GM10266 (cell line): ENCODE data around the gene ARL8A.
"Not testable (repeated sequence)": the region's sequence is repeated elsewhere in the genome, so short reads cannot be mapped to it uniquely, and the experiment has no call there.

Experiments used
- DNase-seq: peaks from one replicate; pipeline ENCODE4 v3.0.0; 2012; ENCODE audit errors: extremely low spot score
- CTCF ChIP-seq: IDR thresholded peaks from 2 replicates; pipeline ENCODE4 v1.5.1; 2012; ENCODE audit warnings: mild to moderate bottlenecking, low read depth; ENCODE audit not compliant: control insufficient read depth, insufficient read depth; ENCODE audit errors: missing control alignments

ARL8A gene

GRCh38 chr1:202148391-202148790 lies 3.9 kb upstream of the ARL8A start:
- no peak for TF ChIP-seq CTCF

GRCh38 chr1:202146993-202147392 lies 2.5 kb upstream of the ARL8A start:
- no peak for TF ChIP-seq CTCF
- no peak for DNase-seq

More at GRCh38 chr1:202148391-202148790, 3.9 kb upstream of the ARL8A start:
- DNase-seq = no peak

GRCh38 chr1:202146279-202146678 lies 1.7 kb upstream of the ARL8A start:
- TF ChIP-seq CTCF = no peak
- no peak for DNase-seq

- DNase-seq = not testable (repeated sequence)
Measured at GRCh38 chr1:202145744-202146140, 1.2 kb upstream of the ARL8A start.

GRCh38 chr1:202145068-202145743 lies 669 bp upstream of the ARL8A start:
- DNase-seq = peak; percentile 55
- TF ChIP-seq CTCF = no peak

- DNase-seq = peak; percentile 78
- no peak for TF ChIP-seq CTCF
Measured at GRCh38 chr1:202143768-202144401, 652 bp downstream of the ARL8A start.

GRCh38 chr1:202143011-202143767 lies 1.3 kb downstream of the ARL8A start:
- no peak for TF ChIP-seq CTCF
- DNase-seq = peak; percentile 63

GRCh38 chr1:202141468-202141867 lies 3.1 kb downstream of the ARL8A start:
- DNase-seq = not testable (repeated sequence)
